HepG2 (cell line): ENCODE results near the gene FERMT2. TPM values are rescaled to one million over a fixed set of nuclear protein-coding genes. Genes with fewer than 3 reads are reported as not detected.

Experiments used
- ATF5 ChIP-seq: sonication (generic); formaldehyde crosslinking; IDR thresholded peaks from 2 replicates; pipeline ENCODE4 v1.4.0; 2020; ENCODE audit warnings: mild to moderate bottlenecking, low read depth, missing genetic modification reagents
- CBX1 ChIP-seq: IDR thresholded peaks from one replicate; pipeline ENCODE4 v1.6.1; 2016; ENCODE audit warnings: antibody characterized with exemption, low read depth
- DNMT1 ChIP-seq: sonication (generic); formaldehyde crosslinking; IDR thresholded peaks from 2 replicates; pipeline ENCODE4 v1.5.1; 2020; ENCODE audit warnings: mild to moderate bottlenecking, missing genetic modification reagents
- ELF3 ChIP-seq: IDR thresholded peaks from 2 replicates; pipeline ENCODE4 v1.6.1; 2016; ENCODE audit warnings: missing genetic modification reagents, missing compliant biosample characterization
- FOXP4 ChIP-seq: sonication (generic); formaldehyde crosslinking; IDR thresholded peaks from 2 replicates; pipeline ENCODE4 v1.4.0; 2020; ENCODE audit warnings: missing genetic modification reagents
- HDAC1 ChIP-seq: sonication (generic); formaldehyde crosslinking; IDR thresholded peaks from 2 replicates; pipeline ENCODE4 v1.5.1; 2020; ENCODE audit warnings: mild to moderate bottlenecking, missing genetic modification reagents
- HNRNPK ChIP-seq: fragments of 200-400 bp; formaldehyde crosslinking; IDR thresholded peaks from 2 replicates; pipeline ENCODE4 v1.6.1; 2018; ENCODE audit warnings: low read length, low read depth, moderate library complexity, mild to moderate bottlenecking; ENCODE audit not compliant: poor library complexity, severe bottlenecking
- LBX2 ChIP-seq: sonication (generic); formaldehyde crosslinking; IDR thresholded peaks from 2 replicates; pipeline ENCODE4 v1.5.0; 2020; ENCODE audit warnings: missing genetic modification reagents, mild to moderate bottlenecking, borderline replicate concordance
- MIXL1 ChIP-seq: IDR thresholded peaks from 2 replicates; pipeline ENCODE4 v1.6.1; 2016
- PAXIP1 ChIP-seq: sonication (generic); formaldehyde crosslinking; conservative IDR thresholded peaks from 2 replicates; pipeline ENCODE4 v1.4.0; 2020; ENCODE audit warnings: mild to moderate bottlenecking, missing genetic modification reagents, moderate library complexity
- PHF21A ChIP-seq: sonication (generic); formaldehyde crosslinking; IDR thresholded peaks from 2 replicates; pipeline ENCODE4 v1.5.0; 2020; ENCODE audit warnings: mild to moderate bottlenecking, missing genetic modification reagents
- RXRB ChIP-seq: IDR thresholded peaks from 2 replicates; pipeline ENCODE4 v1.6.1; 2016; ENCODE audit warnings: borderline replicate concordance, missing genetic modification reagents, missing compliant biosample characterization
- SOX5 ChIP-seq: IDR thresholded peaks from 2 replicates; pipeline ENCODE4 v1.6.1; 2016; ENCODE audit warnings: borderline replicate concordance
- SUZ12 ChIP-seq: fragments of 150-350 bp; IDR thresholded peaks from 2 replicates; pipeline ENCODE4 v1.6.1; 2014; ENCODE audit warnings: low read depth, low read length
- TARDBP ChIP-seq: sonication (generic); formaldehyde crosslinking; IDR thresholded peaks from 2 replicates; pipeline ENCODE4 v1.8.0; 2022; ENCODE audit warnings: mild to moderate bottlenecking, missing genetic modification reagents
- YEATS2 ChIP-seq: sonication (generic); formaldehyde crosslinking; IDR thresholded peaks from 2 replicates; pipeline ENCODE4 v1.4.0; 2020; ENCODE audit warnings: missing genetic modification reagents, borderline replicate concordance
- ZBTB8A ChIP-seq: sonication (generic); formaldehyde crosslinking; IDR thresholded peaks from 2 replicates; pipeline ENCODE4 v1.4.0; 2020; ENCODE audit warnings: mild to moderate bottlenecking, low read depth, missing genetic modification reagents, borderline replicate concordance
- ZMYM2 ChIP-seq: sonication (generic); formaldehyde crosslinking; IDR thresholded peaks from 2 replicates; pipeline ENCODE4 v1.8.0; 2022; ENCODE audit warnings: mild to moderate bottlenecking, missing genetic modification reagents
- ZNF501 ChIP-seq: sonication (generic); formaldehyde crosslinking; IDR thresholded peaks from 2 replicates; pipeline ENCODE4 v1.5.1; 2020; ENCODE audit warnings: mild to moderate bottlenecking, moderate library complexity, missing genetic modification reagents
- ZNF660 ChIP-seq: sonication (generic); formaldehyde crosslinking; IDR thresholded peaks from 2 replicates; pipeline ENCODE4 v1.5.1; 2020; ENCODE audit warnings: mild to moderate bottlenecking, low read depth, missing genetic modification reagents, borderline replicate concordance
- polyA plus RNA-seq, 8 experiments: library from polyadenylated mRNA; depleted of rRNA in 3 of 8; stranded (reverse) in 7 of 8; unstranded in 1 of 8; fragments of >200 nt; fragmentation: Illumina TruSeq in 4 of 8; extraction: Trizol in 4 of 8; gene quantifications; 2 replicates each; pipeline versions ENCODE4 v1.2.1 to v1.2.3, GENCODE V29; 2011 to 2016; ENCODE audit warnings: low read depth in 4 of 8, missing spikeins in 1 of 8, mixed read lengths in 1 of 8; ENCODE audit not compliant: insufficient read depth in 1 of 8
- total RNA-seq, 5 experiments: library from RNA; depleted of rRNA; stranded (reverse); fragments of >200 nt; fragmentation: Illumina TruSeq; extraction: Trizol; gene quantifications; 2 replicates each; pipeline ENCODE4 v1.2.3, GENCODE V29; 2016; ENCODE audit warnings: low read depth in 1 of 5
- TF ChIP-seq, protein P1 (sequence below): sonication (generic); formaldehyde crosslinking; IDR thresholded peaks from 2 replicates; pipeline ENCODE4 v1.8.0; 2022; ENCODE audit warnings: missing genetic modification reagents, low read depth, mild to moderate bottlenecking, borderline replicate concordance
- TF ChIP-seq, protein P2 (sequence below): conservative IDR thresholded peaks from 2 replicates; pipeline ENCODE4 v1.6.1; 2018; ENCODE audit warnings: missing genetic modification reagents

FERMT2 gene
- total and polyA plus RNA-seq, 2 of the 13 experiments (the other 11 are each of a cell fraction or from before 2014, with no cell fraction given), result 36.2 to 60.4 TPM

GRCh38 chr14:52852810-52853521 is 97.9 kb downstream of the FERMT2 start (continued):
- TF ChIP-seq HNRNPK (no peak), SUZ12 (no peak), YEATS2 (no peak), ZNF501 (CRISPR knock-in tag) (no peak), RXRB (peak; percentile 87), TARDBP (CRISPR knock-in tag) (peak; percentile 62; the same call in 1 of the 2 replicates), PHF21A (CRISPR knock-in tag) (peak; percentile 77), LBX2 (CRISPR knock-in tag) (no peak), MIXL1 (CRISPR knock-in tag) (peak; percentile 87), CBX1 (no peak), DNMT1 (no peak), PAXIP1 (CRISPR knock-in tag) (peak; percentile 93), ELF3 (CRISPR knock-in tag) (peak; percentile 98), FOXP4 (CRISPR knock-in tag) (peak; percentile 97), SOX5 (CRISPR knock-in tag) (peak; percentile 59; the same call in 1 of the 2 replicates), ZMYM2 (CRISPR knock-in tag) (no peak), ATF5 (CRISPR knock-in tag) (no peak), ZNF660 (CRISPR knock-in tag) (no peak), HDAC1 (CRISPR knock-in tag) (peak; percentile 30; the same call in 1 of the 2 replicates), ZBTB8A (CRISPR knock-in tag) (no peak)
- TF ChIP-seq, protein P1, sequence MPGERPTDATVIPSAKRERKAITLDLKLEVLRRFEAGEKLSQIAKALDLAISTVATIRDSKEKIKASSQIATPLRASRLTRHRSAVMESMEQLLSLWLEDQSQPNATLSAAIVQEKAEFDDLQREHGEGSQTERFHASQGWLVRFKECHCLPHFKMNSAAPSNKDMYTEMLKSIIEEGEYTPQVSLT (CRISPR knock-in tag), result no peak
- TF ChIP-seq, protein P2, sequence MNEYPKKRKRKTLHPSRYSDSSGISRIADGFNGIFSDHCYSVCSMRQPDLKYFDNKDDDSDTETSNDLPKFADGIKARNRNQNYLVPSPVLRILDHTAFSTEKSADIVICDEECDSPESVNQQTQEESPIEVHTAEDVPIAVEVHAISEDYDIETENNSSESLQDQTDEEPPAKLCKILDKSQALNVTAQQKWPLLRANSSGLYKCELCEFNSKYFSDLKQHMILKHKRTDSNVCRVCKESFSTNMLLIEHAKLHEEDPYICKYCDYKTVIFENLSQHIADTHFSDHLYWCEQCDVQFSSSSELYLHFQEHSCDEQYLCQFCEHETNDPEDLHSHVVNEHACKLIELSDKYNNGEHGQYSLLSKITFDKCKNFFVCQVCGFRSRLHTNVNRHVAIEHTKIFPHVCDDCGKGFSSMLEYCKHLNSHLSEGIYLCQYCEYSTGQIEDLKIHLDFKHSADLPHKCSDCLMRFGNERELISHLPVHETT, result no peak
